ENCODE results near the gene TCL1A. TPM values are rescaled to one million over a fixed set of nuclear protein-coding genes. Genes with fewer than 3 reads are reported as not detected.

Gene TCL1A
- total RNA-seq = not detected in 2 replicates

GRCh38 chr14:95713596-95714371 lies at the start of gene TCL1A:
TCL1A (minus strand) TSS chr14:95714125; CDS start chr14:95714066, 59 bp downstream.

GRCh38 chr14:95685978-95686922 lies 27.7 kb downstream of the TCL1A start, which contains the start of gene TCL1B:
TCL1B (plus strand) TSS chr14:95686426; CDS start chr14:95686468, 42 bp downstream.

Other genes with a start within 250 kb of the TCL1A start
- gene SYNE3, start 197.5 kb downstream of the TCL1A start, total RNA-seq = 5.7 and 7.1 TPM in 2 replicates
- gene GLRX5, start 179.1 kb downstream of the TCL1A start, total RNA-seq = 25.9 and 28.1 TPM in 2 replicates
- not detected in 2 replicates for gene TCL1B, start 27.7 kb downstream of the TCL1A start, total RNA-seq
- not detected in 2 replicates for gene TUNAR, start 162.7 kb upstream of the TCL1A start, total RNA-seq

All from smooth muscle cell of bladder (primary cell).